GM10248 (cell line): Measurements from ENCODE around the gene TCEANC2.

Experiments
- CTCF ChIA-PET: fragments of 300-600 bp; sonication (Branson Sonifier 250); formaldehyde crosslinking; extraction: SDS; loops from one replicate; lab custom pipeline; 2021; ENCODE audit warnings: antibody characterized with exemption; lab: Yijun Ruan, JAX
- POLR2A ChIA-PET: fragments of 350-650 bp; sonication (Branson Sonifier 250); formaldehyde crosslinking; extraction: SDS; loops from one replicate; lab custom pipeline; 2020; ENCODE audit warnings: antibody characterized with exemption; lab: Yijun Ruan, JAX
- DNase-seq: peaks from one replicate; pipeline ENCODE4 v3.0.0; 2012; ENCODE audit errors: extremely low spot score
- CTCF ChIP-seq: IDR thresholded peaks from 2 replicates; pipeline ENCODE4 v1.5.1; 2012; ENCODE audit warnings: mild to moderate bottlenecking, low read depth; ENCODE audit errors: extremely low read depth, missing control alignments, control extremely low read depth

TCEANC2 gene

GRCh38 chr1:54136269-54136896 lies 83.0 kb downstream of the TCEANC2 start:
- CTCF ChIA-PET: interaction anchor here (1.0 to 2.9 kb wide), 3 partner anchors 14 to 45 kb away, joined by 3 to 8 read pairs (median 3); no protein-coding TSS in a partner anchor

DNA sequence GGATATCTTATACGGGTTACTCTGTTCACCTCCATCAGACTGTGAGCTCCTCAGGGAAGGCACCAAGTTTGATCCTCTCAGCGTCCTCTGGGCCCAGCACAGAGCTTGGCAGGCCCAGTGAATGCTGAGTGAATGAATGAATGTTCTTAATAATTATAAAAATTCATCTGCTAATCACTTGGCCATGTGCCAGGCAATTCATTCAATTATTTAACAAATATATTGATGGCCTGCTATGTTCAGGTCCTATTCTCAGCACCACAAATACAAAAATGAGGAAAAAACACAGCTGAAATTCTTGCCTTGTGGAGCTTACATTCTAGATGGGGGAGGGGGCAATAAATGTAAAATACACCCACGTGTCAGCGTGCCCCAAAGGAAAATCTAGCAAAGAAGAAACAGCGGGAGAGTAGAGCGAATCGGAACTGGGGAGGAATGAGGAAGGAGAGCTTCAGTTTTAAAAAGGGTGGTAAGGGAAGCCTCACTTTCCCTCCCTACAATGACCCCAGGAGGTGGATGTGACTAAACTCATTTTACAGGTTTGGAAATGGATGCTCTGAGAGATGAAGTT lies 83.6 kb downstream of the TCEANC2 start:
- ChIA-PET POLR2A (no interaction called here), CTCF (interaction anchor here (1.0 to 2.9 kb wide), 3 partner anchors 13 to 44 kb away, joined by 3 to 8 read pairs (median 3); no protein-coding TSS in a partner anchor)
- no peak for DNase-seq
- no peak for TF ChIP-seq CTCF

More at GRCh38 chr1:54136269-54136896, 83.0 kb downstream of the TCEANC2 start:
- POLR2A ChIA-PET: no interaction called here
- no peak for DNase-seq
- TF ChIP-seq CTCF: no peak

DNA sequence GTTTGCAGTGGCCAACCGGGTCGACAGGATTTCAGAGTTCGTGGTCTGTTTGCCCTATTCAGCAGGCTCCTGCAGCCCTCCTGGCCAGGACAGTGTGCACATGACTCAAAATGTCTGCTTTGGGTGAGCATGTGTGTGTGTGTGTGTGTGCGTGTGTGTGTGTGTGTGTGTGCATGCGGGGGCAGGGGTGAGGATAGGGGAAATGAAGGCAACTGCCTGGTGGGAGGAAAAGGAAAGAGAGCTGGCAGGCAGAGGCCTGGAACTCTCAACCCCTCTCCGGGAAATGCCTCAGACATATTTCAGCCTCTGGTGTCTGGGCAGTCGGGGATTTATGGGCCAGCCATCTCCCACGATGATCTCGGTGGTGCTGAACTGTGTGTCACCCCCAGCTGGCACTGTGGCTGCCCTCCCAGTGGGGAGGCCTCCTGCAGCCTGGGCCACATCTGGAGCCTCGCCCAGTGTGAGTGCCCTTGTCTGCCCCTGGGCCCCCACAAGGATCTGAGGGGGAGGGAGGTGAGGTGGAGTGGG lies 84.2 kb downstream of the TCEANC2 start:
- ChIA-PET POLR2A (interaction anchor here (0.7 kb wide), 1 partner anchor 351 kb away, joined by 5 read pairs; no protein-coding TSS in a partner anchor), CTCF (interaction anchor here (1.3 to 2.9 kb wide), 3 partner anchors 15 to 29 kb away, joined by 3 to 8 read pairs (median 5); no protein-coding TSS in a partner anchor)
- TF ChIP-seq CTCF: no peak
- no peak for DNase-seq

- no peak for DNase-seq
- ChIA-PET CTCF (interaction anchor here (1.0 to 2.9 kb wide), 4 partner anchors 10 to 28 kb away, joined by 3 to 8 read pairs (median 4); no protein-coding TSS in a partner anchor), POLR2A (no interaction called here)
- TF ChIP-seq CTCF: no peak
These were observed 85.6 kb downstream of the TCEANC2 start for GRCh38 chr1:54138994-54139393.

GRCh38 chr1:54139711-54140110 lies 86.3 kb downstream of the TCEANC2 start:
- CTCF ChIA-PET: interaction anchor here (1.0 kb wide), 1 partner anchor 11 kb away, joined by 3 read pairs; no protein-coding TSS in a partner anchor

More at GRCh38 chr1:54139711-54140110, 86.3 kb downstream of the TCEANC2 start:
- POLR2A ChIA-PET: no interaction called here
- no peak for DNase-seq
- TF ChIP-seq CTCF: no peak
